LNCAP (cell line): ENCODE results near the gene POPDC2.

Experiments used
- TF ChIP-seq, protein P1 (sequence below): fragments of 450-650 bp; IDR thresholded peaks from 2 replicates; pipeline ENCODE4 v1.5.1; 2017; ENCODE audit warnings: mild to moderate bottlenecking

Gene POPDC2

DNA sequence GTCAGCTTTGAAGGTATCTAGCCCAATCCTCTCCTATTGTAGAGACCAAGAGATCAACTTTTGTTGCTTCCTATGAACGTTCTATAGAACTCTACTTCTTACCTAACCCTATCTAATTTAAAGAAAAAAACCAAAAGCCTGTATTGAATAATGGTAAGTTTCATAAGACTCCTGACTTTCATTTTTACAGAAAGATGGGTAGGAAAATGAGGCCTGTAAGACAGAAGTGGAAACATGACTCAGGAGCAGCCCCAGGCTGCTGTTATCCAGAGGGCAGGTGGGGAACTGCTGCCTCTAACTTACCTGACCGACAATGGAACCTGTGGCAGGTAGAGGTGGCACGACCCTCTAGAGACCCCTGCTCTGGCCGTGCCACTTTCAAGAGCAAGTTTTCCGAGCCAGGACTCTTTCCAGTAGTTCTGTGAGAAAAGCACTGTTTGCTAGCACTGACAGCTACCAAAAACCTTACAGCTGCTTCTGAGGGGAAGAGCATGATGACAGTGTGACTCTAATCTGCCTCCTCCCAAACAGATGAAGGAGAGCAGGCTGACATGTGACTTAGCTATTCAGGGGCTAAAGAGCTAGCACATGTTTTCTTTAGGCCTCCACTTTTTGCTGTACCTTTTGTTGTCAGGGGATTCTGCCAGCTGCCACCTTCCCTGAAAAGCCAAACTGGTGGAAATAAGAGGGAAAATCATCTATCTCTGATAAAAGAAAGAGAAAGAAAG is 17.5 kb downstream of the POPDC2 start:
- TF ChIP-seq, protein P1, sequence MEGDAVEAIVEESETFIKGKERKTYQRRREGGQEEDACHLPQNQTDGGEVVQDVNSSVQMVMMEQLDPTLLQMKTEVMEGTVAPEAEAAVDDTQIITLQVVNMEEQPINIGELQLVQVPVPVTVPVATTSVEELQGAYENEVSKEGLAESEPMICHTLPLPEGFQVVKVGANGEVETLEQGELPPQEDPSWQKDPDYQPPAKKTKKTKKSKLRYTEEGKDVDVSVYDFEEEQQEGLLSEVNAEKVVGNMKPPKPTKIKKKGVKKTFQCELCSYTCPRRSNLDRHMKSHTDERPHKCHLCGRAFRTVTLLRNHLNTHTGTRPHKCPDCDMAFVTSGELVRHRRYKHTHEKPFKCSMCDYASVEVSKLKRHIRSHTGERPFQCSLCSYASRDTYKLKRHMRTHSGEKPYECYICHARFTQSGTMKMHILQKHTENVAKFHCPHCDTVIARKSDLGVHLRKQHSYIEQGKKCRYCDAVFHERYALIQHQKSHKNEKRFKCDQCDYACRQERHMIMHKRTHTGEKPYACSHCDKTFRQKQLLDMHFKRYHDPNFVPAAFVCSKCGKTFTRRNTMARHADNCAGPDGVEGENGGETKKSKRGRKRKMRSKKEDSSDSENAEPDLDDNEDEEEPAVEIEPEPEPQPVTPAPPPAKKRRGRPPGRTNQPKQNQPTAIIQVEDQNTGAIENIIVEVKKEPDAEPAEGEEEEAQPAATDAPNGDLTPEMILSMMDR, result no peak

- TF ChIP-seq, protein P1, result no peak
Measured at GRCh38 chr3:119641416-119641815, 19.0 kb downstream of the POPDC2 start.

DNA sequence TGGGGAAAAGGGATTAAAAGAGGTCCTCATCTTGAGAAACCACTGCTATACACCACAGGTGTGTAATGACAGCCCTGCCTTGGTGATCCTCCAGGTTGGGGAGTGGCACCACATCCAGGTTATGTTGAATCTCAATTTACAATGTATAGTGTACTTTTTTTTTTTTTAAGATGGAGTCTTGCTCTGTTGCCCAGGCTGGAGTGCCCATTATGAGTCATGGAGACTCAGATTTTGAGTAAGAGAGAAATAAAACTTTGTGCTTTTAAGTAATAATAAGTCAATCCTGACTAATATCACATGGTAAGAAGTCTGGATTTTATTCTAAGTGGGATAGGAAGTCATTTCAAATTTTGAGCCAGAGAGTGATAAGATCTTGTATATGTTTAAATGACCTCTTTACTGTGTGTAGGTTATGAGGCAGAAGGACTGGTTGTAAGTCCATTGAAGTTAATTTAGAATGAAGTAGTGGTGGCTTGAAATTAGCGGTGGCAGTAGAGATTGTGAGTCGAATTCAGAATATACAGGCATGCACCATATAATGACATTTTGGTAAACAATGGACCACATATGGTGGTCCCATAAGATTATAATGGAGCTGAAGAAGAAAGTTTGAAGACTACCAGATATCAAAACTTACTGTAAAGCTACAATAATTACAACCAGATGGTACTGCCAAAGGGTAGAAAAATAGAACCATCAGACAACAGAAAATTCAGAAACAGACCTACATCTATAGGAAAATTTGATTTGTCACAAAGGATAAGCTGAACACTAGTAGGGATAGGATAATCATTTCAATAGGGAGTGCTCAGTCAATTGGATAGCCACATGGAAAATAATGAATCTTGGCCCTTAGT is 20.7 kb downstream of the POPDC2 start:
- TF ChIP-seq, protein P1, result no peak

- TF ChIP-seq, protein P1, result no peak
Measured at GRCh38 chr3:119637679-119638477, 22.5 kb downstream of the POPDC2 start.

DNA sequence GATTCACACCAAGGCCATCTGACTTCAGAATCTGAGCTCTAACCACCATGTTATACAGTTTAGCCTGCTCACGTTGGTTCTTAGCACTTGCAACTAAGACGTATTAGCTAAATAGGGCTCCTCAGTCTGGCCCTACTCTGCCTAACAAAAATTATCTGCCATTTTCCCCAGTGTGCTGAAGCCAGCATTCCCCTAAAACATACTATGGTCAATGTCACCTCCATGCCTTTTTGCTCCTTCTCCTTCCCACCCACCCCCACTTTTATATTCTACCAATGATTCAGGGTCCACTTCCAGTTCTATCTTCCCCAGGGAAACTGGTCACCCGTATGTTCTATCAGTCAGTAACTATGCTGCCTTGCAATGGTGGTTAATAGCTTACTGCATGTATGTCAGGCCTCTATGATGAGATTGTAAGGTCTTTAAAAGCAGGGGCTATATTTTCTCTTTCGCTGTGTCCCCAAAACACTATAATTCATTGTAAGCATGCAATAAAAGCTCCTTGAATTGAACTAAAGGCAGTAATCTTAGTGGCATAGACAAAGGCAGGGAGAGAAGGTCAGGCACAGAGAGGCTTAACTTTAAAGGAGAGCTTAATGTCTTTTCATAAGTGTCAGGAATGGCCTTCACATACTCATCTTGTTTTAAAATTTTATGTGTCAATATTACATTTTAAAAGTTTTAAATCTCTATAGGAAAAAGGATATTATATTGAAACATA is 23.3 kb downstream of the POPDC2 start:
- TF ChIP-seq, protein P1, result no peak

GRCh38 chr3:119636249-119636648 is 24.1 kb downstream of the POPDC2 start:
- TF ChIP-seq, protein P1, result no peak

DNA sequence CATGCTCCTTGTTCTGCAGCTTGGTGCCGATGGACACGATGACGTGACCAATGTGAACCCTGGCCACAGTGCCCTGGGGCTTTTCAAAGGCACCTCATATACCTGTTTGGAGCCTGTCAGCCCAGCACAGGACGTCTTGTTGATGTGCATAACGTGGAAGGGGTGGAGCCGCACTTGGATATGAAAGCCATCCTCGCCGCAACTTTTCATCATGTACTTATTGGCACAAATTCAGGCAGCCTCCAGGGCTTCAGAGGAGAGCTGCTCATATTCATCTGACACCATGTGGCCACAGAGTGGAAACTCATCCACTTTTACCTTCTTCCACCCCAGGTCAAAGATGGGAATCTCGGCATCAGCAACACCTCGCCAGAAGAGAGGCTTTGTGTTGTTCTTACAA is 24.7 kb downstream of the POPDC2 start:
- TF ChIP-seq, protein P1, result no peak
